ENCODE results near the gene BCO1.
A peak's percentile ranks its signal among the peaks of the same experiment; 100 is the strongest.
"Not testable (repeated sequence)": the region's sequence is repeated elsewhere in the genome, so short reads cannot be mapped to it uniquely, and the experiment has no call there.

BCO1 gene

GRCh38 chr16:81238296-81239011, at the start of gene BCO1:
Gene BCO1, plus strand, starts transcription at chr16:81238689. Its CDS starts 220 bp downstream, at chr16:81238909.
- DNase-seq, result peak; percentile 95

DNA sequence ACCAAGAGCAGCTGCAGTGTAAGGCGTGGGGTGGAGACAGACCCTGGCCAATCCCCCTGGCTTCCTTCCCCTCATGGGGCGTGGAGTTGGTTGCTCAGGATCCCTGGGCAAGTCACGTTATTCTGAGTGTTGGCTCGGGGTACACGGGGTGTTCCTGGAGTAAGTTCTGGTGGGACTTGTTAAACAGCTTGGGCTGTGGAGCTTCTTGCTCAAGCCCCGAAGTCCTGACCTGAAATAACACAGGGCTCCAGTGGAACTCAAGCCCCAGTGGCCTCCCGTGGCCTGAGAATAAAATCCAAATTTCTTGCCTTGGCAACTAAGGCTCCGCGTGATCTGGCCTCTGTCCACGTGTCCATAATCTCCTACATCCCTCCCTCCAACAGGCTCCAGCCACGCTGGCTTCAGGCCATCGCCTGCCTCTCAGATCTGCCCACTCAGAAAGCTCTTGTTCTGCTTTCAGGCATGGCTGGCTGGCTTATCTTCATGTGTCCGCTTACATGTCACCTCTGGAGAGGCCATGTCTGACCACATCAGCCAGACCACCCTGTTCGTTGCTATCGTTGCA, 49.3 kb upstream of the BCO1 start:
- no peak for DNase-seq

- DNase-seq, result no peak
Measured at GRCh38 chr16:81190667-81191066, 47.8 kb upstream of the BCO1 start.

DNA sequence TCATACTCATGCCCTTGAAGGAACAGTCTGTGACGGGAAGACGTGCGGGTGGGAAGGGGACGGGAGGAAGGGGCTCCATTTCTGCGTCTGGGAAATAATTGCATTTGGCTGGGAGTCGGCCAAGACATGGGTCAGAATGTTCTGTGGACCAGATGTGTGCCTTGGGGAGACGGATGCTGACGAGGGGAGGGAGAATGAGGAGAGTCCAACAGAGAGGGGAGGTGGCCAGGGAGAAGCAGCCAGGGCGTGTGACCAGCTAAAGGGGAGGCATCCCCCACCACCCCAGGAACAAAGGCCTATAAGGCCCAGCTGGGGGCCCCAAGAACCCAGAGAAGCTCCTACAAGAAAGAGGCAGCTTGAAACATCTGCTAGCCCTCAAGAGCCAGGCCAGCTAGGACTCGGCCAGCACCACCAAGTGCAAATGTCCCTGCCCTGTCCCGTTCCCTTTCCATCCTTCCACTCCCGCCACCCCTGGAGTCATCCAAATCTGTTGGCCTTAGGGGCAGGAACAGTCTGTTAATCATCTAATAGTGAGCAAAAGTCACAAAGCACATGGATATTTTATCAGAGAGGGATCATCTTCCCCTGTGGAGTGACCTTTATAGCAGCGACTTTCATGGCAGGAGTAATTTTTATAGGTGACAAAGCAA, 42.5 kb upstream of the BCO1 start:
- DNase-seq, result no peak

DNA sequence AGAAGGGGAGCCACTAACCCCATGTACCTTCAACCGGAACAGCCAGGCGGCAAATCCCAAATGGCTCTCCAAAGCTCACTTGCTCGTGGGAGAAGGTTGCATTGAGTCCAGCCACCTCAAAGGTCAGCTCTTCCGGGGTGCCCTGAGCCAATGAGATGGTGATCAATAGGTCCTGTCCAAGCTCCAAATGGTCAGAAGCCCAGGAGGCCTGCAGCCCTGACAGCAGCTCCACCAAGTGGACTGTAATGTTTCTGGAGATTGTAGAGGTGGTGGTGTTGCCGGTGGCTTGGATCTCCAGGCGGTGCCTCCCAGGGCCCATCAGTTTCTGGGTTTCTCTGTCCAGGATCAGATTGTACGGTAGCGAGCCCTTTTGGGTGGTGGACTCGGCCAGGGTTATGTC, 39.9 kb upstream of the BCO1 start:
- DNase-seq, result no peak

- no peak for DNase-seq
Measured at GRCh38 chr16:81201267-81201666, 37.2 kb upstream of the BCO1 start.

- peak; percentile 59 for DNase-seq
Measured at GRCh38 chr16:81204798-81205680, 33.5 kb upstream of the BCO1 start.

DNA sequence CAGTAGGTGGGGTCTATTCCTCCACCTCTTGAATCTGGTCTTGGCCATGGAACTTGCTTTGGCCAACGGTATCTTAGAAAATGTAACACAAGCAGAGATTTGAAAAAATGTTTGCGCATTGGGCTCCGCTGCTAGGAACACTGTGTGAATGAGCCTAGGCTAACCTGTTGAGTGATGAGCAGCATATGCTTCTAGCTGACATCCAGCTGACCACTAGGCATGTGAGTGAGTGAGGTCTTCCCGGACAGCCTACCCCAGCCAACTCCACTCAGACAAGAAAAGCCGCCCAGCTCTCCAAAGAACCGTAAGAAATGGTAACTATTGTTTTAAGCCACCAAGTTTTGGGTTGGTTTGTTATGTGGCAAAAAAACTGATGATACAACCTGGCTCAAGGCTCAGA, 31.4 kb upstream of the BCO1 start:
- DNase-seq, result no peak

DNA sequence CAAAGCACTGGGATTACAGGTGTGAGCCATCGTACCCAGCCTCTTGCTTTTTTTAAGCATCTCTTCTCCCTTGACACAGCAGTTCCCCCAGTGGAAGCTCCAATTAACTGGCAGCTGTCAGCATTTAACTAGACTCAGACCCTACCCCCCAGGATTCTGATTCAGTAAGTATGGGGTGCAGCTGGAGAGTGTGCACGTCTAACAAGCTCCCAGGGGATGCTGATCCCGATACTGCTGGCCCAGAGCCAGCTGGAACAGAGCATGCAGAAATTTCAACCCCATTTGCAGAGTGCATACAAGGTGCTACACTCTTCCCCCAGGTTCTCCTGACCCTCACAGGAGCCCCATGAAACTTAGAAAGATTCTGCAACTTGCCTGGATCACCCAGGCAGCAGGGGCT, 27.7 kb upstream of the BCO1 start:
- peak; percentile 99 for DNase-seq

- DNase-seq, result no peak
Measured at GRCh38 chr16:81212830-81213465, 25.5 kb upstream of the BCO1 start.

GRCh38 chr16:81214745-81215166, 23.7 kb upstream of the BCO1 start:
- no peak for DNase-seq

DNA sequence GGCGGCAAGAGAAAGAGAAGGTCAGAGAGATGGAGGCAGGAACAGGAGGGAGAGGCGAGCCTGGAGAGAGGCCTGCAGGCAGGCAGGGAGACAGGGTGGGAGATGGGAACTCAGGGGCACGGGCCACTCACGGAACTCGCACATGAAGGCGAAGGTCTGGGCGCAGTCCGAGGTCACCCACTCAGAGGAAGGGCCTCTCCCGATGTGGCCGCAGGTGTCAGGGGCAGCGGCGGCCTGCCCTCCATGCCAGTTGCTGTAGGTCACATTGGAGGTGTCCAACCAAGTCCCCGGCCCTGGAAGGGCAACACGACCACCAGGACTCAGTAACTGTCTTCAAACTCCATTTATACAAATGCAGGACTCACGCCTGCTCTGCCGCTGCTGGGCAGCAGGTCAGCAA, 22.4 kb upstream of the BCO1 start:
- no peak for DNase-seq

DNA sequence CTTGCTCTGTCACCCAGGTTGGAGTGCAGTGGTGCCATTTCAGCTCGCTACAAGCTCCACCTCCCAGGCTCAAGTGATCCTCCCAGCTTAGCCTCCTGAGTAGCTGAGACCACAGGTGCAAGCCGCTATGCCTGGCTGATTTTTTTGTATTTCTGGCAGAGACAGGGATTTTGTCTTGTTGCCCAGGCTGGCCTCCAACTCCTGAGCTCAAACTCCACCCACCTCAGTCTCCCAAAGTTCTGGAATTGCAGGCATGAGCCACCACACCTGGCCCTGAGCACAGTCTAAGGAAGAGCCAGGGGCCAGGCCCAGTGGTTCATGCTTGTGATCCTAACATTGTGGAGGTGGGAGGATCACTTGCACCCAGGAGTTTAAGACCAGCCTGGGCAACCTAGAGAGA, 21.8 kb upstream of the BCO1 start:
- peak; percentile 68 for DNase-seq

DNA sequence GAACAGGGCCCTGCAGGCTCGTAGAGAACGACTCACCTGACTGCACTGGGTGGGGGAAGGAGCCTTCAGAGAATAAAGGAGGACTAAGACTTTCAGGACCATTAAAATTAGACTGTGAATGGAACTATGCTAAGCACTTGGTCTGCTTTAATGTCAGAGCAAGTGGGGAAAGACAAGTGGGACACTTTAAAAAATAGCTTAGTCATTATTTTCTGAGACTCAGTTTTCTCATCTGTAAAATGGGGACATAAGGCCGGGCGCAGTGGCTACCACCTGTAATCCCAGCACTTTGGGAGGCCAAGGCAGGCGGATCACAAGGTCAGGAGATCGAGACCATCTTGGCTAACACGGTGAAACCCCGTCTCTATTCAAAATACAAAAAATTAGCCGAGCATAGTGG, 19.3 kb upstream of the BCO1 start:
- DNase-seq, result no peak

- no peak for DNase-seq
Measured at GRCh38 chr16:81220349-81220748, 18.1 kb upstream of the BCO1 start.

- DNase-seq, result no peak
Measured at GRCh38 chr16:81221731-81222130, 16.8 kb upstream of the BCO1 start.

- peak; percentile 29 for DNase-seq
Measured at GRCh38 chr16:81224824-81225223, 13.7 kb upstream of the BCO1 start.

DNA sequence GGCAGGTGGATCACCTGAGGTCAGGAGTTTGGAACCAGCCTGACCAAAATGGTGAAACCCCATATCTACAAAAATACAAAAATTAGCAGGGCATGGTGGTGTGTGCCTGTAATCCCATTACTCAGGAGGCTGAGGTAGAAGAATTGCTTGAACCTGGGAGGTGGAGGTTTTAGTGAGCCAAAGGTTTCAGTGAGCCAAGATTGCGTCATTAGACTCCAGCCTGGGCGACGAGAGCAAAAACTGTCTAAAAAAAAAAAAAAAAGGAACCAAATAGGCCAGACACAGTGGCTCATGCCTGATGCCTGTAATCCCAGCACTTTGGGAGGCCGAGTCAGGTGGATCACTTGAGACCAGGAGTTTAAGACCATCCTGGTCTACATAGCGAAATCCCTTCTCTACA, 12.8 kb upstream of the BCO1 start:
- not testable (repeated sequence) for DNase-seq

- DNase-seq, result no peak
Measured at GRCh38 chr16:81227785-81228184, 10.7 kb upstream of the BCO1 start.

GRCh38 chr16:81229811-81230210, 8.7 kb upstream of the BCO1 start:
- DNase-seq, result no peak

DNA sequence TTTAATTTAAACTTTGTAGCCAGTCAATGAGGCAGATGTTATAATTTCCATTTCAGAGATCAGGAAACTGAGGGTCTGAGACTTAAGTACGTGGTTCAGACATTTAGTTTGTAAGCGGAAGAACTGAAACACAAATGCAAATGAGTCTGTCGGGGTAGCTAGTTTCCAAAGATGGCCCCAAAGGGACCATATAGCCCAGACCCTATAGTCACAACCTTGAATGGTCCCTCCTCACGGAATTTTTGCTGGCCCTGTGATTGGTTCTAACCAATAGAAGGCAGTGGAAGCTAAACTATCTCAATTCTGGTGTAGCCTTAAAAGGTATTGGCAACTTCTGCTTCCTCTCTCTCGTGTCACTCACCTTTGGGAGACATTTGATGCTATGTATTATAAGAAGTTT, 7.5 kb upstream of the BCO1 start:
- no peak for DNase-seq

DNA sequence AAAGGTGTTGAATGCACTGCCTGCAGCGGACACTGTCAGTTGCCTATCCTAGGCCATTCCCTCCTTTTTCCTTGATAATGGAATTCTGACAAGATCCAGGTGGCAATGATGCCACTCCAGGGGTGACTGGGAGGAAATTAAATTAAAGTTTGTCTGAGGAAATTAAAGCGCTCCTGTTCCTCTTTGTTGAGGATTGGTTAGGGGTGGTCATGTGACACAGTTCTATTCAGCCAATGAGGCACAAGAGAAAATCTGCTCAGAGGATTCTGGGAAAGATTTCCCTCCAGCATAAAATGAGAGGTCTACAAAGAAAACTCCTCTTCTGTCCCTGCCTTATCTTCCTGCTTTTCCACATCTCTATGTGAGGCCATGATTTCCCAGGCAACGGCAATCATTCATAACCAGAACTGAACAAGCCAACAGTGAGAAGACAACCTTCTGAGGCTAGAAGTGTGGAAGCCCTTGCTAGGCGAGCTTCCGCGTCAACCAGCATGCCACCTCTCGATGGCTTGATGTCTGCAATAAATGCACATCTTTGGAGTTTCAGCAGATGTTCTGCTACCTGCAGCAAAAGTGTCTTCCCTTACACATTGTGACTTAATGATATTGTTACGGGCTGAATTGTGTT, 5.6 kb upstream of the BCO1 start:
- DNase-seq, result no peak

Measured in NCI-H2171 treated with DMSO at 0.1 percent for 48 hours (cell line).